HEK293T (cell line): ENCODE data around the gene CAMK2D.

Source experiments
- BHLHE40 ChIP-seq: fragments of 450-650 bp; IDR thresholded peaks from 2 replicates; pipeline ENCODE4 v1.6.1; 2016; ENCODE audit warnings: mild to moderate bottlenecking, moderate library complexity, borderline replicate concordance
- FOXK2 ChIP-seq: fragments of 450-650 bp; IDR thresholded peaks from 2 replicates; pipeline ENCODE4 v1.6.1; 2016; ENCODE audit warnings: mild to moderate bottlenecking
- FOXM1 ChIP-seq: fragments of 450-650 bp; IDR thresholded peaks from 2 replicates; pipeline ENCODE4 v1.6.1; 2017; ENCODE audit warnings: mild to moderate bottlenecking, borderline replicate concordance
- L3MBTL2 ChIP-seq: fragments of 450-650 bp; conservative IDR thresholded peaks from 2 replicates; pipeline ENCODE4 v1.6.1; 2016; ENCODE audit warnings: mild to moderate bottlenecking
- NFRKB ChIP-seq: fragments of 450-650 bp; IDR thresholded peaks from 2 replicates; pipeline ENCODE4 v1.6.1; 2016; ENCODE audit warnings: mild to moderate bottlenecking, moderate library complexity
- SP1 ChIP-seq: fragments of 450-650 bp; IDR thresholded peaks from 2 replicates; pipeline ENCODE4 v1.6.1; 2017
- ZNF384 ChIP-seq: fragments of 450-650 bp; IDR thresholded peaks from 2 replicates; pipeline ENCODE4 v1.6.1; 2016

- TF ChIP-seq FOXM1 (no peak), ZNF384 (no peak), NFRKB (no peak), FOXK2 (no peak), BHLHE40 (no peak), SP1 (no peak), L3MBTL2 (no peak)
Observed at GRCh38 chr4:113773756-113774155, 12.2 kb upstream of the CAMK2D start.
